NCI-H146 treated with DMSO at 0.1 percent for 48 hours (cell line): ENCODE results near the gene RC3H1.
"Not testable (repeated sequence)": the region's sequence is repeated elsewhere in the genome, so short reads cannot be mapped to it uniquely, and the experiment has no call there.

Experiments
- DNase-seq: peaks from one replicate; lab custom pipeline; 2025; ENCODE audit not compliant: unreplicated experiment; lab: John Stamatoyannopoulos, UW

Gene RC3H1

DNA sequence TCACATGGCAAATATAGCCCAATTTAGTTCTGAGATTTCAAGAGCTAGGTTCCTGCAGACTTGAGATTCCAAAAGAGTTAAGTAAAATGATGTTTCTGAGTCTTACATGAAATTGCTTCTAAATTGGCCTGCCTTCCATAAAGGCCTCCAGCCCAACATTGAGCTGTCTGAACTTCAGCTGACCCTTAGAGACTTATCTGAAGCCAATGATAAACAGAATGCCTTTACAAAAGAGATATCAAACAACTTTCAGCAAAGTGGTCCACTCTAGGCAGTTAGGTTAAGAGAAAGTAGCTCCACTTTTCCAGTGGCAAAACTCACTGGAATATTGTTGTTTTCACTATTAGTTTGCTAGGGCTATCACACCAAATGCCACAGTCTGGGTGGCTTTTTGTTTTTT is 6.3 kb upstream of the RC3H1 start:
- DNase-seq = no peak

DNA sequence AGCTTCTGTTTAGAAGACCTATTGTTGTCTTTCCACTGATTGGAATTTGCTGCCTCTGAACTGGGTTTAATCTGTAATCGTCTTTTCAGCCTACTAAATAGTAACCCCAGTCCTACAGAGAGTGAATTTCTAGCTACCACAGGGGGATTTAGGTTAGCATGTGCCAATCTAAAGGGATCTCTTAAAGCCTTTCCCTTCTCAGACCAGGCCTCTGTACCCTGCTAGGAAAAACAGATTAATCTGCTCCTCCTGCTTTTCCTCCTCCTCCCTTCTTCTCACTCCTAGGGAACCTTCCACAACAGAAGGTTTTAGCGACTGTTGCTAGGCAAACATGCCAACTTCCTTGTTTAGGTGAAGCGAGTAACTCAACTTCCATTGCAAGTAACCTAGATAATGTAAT is 1.3 kb upstream of the RC3H1 start:
- DNase-seq = no peak

DNA sequence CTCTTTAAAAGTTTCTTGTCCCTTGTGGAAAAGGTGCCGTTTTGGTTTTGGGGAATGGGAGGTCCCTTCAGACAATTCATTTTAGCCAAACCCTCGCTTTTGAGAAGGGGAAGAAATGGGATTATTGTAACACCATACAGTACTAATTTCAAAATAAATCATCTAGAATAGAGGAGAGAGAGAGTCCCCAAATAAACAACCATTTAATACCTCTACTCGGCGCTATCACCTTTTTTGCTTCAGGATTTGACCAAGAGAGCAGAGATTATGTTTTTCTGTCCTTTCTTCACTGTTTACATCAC is 770 bp upstream of the RC3H1 start:
- DNase-seq = no peak

DNA sequence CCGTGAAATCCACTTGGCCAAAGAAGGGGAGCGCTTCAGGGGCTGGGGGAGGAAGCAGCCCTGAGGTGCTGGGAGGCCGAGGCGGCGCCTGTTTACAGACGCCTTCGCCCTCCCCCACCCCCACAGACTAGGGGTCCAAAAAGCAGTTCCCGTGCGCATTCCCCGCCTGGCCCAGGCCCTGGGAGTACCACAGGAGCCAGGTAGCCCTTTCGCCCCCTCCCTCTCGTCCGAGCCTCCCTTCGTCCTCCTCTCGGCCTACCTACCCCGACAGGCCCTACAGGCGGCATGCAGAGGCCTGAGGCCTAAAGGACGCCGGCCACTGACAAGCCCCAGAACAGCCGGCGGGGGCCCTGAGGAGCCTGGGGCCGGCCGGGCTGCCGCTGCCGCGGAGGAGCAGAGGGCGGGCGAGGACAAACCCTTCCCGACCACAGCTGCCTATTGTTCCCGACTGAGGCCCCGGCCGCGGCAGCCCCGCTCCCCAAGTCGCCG is 522 bp downstream of the RC3H1 start:
- no peak for DNase-seq

DNA sequence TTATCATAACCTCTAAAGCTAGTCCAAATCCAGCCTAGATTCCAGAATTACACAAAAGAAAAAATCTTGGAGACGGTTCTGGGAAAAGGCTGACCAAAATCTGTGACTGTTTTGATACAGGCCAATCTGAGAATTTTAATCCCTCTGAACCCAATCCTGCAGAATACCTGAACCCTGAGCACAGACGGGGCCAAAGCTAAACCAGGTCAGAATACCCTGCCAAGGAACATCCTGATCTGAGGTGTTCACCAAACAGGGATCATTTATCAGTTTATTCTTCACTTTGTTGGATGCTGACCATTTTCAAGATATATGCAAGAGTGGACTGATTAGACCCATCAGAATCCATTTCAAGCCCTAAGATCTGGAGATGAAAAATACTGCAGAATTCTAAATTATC is 3.6 kb downstream of the RC3H1 start:
- no peak for DNase-seq

DNA sequence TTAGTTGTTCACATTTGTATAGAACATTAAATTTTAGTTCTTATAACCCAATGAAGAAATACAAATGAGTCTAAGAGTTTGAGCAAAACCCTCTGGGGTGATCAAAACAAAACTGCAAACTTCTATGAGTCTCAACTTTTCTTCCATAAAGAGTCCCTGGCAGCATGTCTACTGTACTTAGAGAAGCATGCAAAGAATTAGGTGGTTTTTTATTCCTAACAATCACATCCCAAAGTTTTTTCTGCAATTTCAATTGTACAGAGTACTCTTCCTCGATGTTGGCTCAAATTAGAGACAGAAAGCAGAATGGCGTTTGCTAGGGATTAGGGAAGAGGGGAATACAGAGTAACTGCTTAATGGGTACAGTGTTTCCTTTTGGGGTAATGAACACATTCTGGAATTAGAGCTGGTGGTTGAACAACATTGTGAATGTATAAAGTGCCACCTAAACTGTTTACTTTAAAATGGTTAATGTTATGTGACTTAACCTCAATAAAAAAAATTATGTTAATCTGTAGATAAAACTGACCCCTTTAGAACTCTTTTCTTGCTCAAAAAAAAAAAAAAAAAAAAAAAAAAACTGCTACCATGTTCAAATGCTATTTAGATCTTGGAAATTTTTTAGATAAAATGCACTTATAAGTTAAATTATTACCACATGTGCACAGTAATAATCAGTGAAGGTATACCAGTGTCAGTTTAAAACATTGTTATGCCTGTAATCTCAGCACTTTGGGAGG is 4.8 kb downstream of the RC3H1 start:
- no peak for DNase-seq

DNA sequence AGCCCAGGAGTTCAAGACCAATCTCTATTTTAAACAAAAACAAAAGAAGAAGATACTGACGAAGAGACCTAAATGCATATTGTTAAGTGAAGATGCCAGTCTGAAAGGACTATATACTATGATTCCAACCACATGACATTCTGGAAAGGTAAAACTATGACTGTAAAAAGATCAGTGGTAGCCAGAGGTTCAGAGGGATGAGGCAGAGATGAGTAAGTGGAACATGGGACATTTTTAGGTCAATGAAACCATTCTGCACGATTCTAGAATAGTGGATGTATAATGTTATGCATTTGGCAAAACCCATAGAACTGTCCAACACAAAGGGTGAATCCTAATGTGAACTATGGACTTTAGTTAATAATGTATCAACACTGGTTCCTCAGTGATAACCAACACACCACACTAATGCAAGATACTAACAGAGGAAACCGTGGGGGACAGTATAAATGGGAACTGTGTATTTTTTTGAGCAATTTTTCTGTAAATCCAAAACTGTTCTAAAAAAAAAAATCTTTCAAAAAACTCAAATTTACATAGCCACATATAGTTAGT is 8.2 kb downstream of the RC3H1 start:
- no peak for DNase-seq

DNA sequence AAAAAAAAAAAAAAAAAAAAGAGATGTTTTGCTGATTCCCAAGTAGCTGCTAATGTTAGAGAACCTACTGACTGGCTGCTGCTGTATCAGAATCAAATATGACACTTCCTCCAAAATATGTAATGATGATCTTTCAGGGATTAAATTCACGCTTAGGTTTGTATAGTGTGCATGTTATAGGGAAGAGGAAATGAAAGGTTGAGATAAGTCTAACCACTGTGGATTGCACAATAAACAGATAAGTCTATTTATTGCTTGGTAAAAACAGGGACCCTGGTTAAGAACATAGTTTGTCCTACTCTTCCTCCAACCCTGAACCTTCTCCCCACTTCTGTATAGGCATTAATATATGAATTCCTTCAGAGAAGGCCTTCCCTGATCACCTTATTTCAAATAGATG is 13.2 kb downstream of the RC3H1 start:
- no peak for DNase-seq

DNA sequence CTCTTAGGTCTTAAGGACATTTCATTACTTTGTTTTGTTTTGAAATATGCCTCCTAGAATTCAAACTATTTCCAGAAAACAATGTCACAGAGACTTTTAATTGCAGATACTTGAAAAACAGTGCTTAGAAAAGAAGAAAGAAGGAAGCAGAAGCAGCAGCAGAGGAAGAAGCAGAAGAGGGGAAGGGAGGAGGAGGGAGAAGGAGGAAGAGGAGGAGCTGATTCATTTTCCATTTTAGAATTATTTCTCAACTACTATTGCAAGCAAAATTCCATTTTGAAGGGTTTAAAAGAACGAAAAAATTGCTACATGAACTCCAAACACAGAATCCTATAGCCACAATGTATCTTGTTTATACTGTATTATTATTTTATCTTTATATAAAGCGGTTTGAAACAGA is 13.9 kb downstream of the RC3H1 start:
- DNase-seq = no peak

DNA sequence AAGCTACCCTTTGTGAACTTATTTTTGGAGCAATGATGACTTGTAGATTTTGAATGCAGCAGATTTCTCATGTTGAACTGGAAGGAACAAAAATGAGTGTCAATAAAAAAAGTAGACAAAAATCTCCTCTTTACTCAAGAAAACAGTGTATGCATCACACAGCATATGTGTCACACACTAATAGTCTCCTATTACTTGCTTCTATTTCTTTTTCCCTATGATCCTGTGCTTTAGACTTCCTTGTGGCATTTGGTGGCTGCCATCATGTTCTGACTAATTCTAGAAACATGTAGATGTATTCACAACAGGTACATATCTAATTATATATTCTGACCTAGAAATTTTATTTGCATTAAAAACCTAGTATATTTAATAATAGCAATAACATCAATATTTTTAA is 14.3 kb downstream of the RC3H1 start:
- DNase-seq = no peak

DNA sequence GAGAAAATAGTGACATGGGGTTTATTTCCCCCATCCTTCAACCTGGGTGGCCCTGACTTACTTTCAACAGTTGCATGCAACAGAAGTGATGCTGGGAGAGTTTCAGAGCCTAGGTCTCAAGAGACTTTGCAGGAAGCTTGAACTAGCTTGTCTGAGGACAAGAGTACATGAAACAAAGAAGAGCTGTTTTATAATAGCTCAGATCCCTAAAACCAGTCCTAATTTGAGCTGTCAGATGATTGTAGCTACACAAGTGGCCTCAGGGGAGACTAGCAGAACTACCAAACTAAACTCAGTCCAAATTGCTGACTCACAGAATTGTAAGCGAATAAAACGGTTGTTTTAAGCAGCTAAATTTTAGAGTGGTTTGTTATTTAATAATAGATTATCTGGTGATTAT is 17.1 kb downstream of the RC3H1 start:
- DNase-seq = no peak

DNA sequence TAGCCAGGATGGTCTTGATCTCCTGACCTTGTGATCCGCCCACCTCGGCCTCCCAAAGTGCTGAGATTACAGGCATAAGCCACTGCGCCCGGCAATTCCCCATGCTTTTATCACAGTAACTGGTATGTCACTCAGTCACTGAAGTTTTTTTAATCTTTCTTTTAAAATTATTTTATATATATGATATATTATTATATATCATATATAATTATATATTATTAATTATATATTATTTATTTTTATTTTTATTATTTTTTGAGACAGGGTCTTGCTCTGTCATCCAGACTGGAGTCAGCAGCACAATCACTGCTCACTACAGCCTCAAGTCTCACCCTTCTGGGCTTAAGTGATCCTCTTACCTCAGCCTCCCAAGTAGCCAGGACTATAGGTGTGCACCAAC is 18.3 kb downstream of the RC3H1 start:
- no peak for DNase-seq

DNA sequence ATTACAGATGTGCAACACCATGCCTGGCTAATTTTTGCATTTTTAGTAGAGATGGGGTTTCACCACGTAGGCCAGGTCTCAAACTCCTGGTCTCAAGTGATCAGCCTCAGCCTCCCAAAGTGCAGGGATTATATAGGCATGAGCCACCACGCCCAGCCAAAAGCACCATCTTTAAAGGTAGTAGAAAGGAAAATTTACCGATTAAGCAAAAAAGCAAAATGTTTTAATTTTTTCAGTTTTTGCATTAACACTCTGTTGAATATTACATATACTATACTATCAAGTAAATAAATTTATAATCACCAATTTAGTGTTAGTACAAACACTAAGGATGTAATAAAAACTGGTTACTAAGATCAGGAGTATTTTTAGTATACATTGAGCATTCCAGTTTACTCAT is 20.6 kb downstream of the RC3H1 start:
- DNase-seq = no peak

DNA sequence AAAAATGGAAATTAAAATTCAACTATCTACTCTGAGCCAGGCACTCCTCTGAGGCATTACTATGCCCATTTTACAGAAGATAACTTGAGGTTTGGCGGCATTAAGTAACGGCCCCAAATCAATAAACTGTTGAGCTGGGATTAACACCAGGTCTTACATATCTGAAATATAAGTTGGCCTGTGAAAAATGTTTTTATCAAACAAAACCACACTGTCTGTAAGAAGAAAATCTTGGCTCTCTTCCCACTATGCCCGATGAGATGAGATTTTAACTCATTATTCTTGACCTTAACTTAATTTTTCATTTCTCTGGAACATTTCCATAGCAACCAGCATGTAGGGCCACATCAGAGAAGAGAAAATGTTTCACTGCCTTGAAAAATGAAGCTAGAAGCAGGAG is 21.8 kb downstream of the RC3H1 start:
- no peak for DNase-seq

DNA sequence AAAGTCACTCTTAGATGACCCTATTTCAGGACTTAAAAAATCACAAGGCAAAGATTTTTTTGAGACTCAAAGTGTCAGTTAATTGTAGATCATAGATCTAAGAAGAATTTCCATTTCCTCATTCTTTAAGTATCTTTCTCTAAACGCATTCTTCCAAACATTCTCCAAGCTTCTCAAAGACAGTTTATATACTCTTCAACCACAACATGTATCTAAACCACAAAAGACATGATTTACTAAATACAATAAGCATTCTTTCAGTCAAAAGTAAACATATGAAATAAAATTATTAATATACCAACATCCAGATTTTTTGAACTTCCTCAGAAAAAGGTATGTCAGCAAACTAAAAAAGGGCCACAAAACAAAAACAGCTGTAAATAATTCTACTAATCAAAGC is 24.4 kb downstream of the RC3H1 start:
- no peak for DNase-seq

DNA sequence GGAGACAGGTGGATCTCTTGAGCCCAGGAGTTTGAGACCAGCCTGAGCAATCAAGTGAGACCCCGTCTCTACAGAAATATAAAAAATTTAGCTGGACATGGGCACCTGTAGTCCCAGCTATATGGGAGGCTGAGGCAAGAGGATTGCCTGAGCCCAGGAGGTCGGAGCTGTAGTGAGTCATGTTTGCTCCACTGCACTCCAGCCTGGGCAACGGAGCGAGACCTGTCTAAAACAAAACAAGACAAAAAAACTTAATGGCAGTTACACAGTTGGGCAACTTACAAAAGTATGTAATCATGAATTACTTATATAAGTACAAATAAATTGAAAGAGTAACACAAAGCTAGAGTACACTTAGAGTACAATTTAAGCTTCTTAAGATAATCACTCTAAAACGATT is 25.2 kb downstream of the RC3H1 start:
- DNase-seq = no peak

DNA sequence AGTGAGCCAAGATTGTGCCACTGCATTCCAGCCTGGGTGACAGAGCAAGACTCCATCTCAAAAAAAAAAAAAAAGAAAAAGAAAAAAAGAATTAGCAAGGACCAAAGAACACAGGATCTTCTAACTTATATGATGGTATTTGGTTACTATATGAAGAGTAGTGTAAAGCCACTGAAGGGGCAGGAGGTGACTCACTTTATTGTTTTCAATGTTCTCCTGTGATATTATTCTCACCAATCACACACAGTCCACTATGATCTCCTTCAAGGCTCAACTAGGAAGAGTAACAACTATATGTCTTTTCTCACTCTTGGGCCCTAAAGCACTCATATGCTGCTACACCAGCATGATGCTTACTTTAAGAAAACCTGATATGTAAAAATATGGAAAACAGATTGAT is 26.7 kb downstream of the RC3H1 start:
- no peak for DNase-seq

DNA sequence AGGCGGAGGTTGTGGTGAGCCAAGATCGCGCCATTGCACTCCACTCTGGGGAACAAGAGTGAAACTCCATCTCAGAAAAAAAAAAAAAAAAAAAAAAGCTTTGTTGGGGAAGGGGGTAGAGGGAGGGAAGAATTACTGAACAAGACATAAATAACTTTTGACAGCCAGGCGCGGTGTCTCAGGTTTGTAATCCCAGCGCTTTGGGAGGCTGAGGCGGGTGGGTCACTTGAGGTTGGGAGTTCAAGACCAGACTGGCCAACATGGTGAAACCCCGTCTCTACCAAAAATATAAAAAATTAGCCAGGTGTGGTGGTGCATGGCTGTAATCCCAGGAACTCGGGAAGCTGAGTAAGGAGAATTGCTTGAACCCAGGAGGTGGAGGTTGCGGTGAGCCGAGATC is 28.2 kb downstream of the RC3H1 start:
- not testable (repeated sequence) for DNase-seq

DNA sequence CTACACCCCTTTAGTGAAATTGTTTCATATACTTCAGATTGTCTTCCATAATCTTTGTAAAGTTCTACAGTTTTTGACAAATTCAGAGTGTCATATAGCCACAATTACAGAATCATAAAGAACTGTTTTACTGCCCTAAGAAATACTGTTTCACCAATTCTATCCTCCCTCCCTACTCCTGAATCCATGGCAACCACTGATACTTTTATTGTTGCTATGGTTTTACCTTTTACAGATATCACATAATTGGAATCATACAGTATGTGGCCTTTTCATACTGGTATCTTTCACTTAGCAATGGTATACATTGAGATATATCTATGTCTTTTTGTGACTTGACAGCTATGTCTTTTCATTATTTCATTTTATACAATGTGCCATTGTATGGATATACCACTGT is 34.1 kb downstream of the RC3H1 start:
- no peak for DNase-seq

DNA sequence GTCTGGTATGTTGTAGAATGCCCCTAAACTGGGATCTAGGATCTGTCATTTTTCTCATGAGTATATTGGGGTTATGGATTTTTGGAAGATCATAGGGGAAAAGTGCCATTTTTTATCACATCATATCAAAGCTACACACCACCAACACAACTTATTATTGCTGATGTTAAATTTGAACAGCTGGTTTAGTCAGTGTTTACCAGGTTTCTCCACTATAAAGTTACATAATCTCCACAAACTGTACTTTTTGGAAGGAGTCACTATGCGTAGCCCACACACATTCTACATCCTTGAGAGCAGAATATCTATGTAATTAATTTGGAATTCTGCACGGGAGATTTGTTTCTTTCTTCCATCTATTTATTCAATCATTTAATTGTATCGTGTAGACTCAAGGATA is 35.2 kb downstream of the RC3H1 start:
- DNase-seq = no peak

DNA sequence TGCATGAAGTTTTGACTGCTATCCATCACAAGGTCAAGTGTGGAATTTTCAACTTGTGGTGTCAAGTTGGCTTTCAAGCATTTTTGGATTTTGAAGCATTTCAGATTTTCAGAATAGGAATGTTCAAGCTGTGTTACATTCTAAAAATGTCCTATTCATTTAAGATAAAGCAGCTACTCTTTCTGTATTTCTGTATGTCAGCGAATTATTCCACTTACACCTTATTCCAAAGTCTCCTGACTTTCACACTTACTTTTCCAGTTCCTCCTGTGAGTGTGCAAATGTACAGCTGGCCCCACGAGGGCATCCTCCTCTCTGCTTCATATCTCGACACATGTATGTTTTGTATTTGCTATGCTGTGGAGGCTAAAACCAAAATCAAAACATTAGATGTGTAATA is 51.9 kb downstream of the RC3H1 start:
- DNase-seq = no peak

DNA sequence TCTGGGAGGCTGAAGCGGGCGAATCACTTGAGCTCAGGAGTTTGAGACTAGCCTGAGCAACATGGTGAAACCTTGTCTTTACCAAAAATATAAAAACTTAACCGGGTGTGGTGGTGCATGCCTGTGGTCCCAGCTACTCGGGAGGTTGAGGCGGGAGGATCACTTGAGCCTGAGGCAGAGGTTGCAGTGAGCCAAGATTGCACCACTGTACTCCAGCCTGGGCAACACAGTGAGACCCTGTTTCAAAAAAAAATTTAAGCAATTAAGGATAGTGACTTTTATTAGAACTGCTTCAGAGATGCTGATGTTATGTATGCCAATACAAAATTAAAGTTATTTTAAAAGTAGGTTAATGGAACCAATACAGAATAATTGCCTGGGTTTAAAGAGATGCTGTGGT is 56.3 kb downstream of the RC3H1 start:
- DNase-seq = not testable (repeated sequence)

DNA sequence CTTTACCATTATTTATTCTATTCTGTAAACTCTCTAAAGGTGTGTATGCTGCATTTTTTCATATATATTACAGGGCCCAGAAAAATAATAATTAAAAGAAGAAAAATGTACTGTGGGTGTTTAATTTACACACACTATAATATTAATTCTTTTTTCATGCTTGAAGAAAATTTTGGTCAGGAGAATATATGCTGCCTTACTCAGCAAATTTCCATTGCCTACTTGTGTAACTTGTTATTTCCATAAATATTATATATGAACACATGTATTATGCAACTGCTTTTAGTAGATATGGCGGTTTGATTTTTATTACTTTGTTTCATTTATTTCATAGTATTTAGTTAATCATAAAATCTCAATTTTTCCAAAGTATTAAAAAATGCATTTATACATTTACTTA is 58.7 kb downstream of the RC3H1 start:
- DNase-seq = no peak
